C1 segment of cervical spinal cord (tissue), 14 donors: ENCODE data around the gene ZSWIM6.
"Not testable (repeated sequence)": the region's sequence is repeated elsewhere in the genome, so short reads cannot be mapped to it uniquely, and the experiment has no call there.

ENCODE experiments used
- DNase-seq, 14 donors: peaks; one replicate each; lab custom pipeline; 2025; lab: John Stamatoyannopoulos, UW

Gene ZSWIM6

GRCh38 chr5:61406497-61406896, 74.4 kb downstream of the ZSWIM6 start:
- DNase-seq = not testable (repeated sequence)

GRCh38 chr5:61407706-61408270, 75.7 kb downstream of the ZSWIM6 start:
- peak in 1 of 14 donors; percentile 19 for DNase-seq

- peak; percentile 83 to 98 (median 92) for DNase-seq
Observed at GRCh38 chr5:61408476-61409168, 76.6 kb downstream of the ZSWIM6 start.

GRCh38 chr5:61409568-61409967, 77.5 kb downstream of the ZSWIM6 start:
- DNase-seq = peak in 1 of 14 donors; percentile 6

GRCh38 chr5:61410811-61411210, 78.8 kb downstream of the ZSWIM6 start:
- DNase-seq = no peak

GRCh38 chr5:61412361-61412760, 80.3 kb downstream of the ZSWIM6 start:
- no peak for DNase-seq

- DNase-seq = not testable (repeated sequence)
Observed at GRCh38 chr5:61413205-61413604, 81.1 kb downstream of the ZSWIM6 start.

GRCh38 chr5:61414806-61415205, 82.7 kb downstream of the ZSWIM6 start:
- no peak for DNase-seq

- no peak for DNase-seq
Observed at GRCh38 chr5:61416010-61416409, 84.0 kb downstream of the ZSWIM6 start.

- no peak for DNase-seq
Observed at GRCh38 chr5:61416420-61416819, 84.4 kb downstream of the ZSWIM6 start.

GRCh38 chr5:61417340-61417739, 85.3 kb downstream of the ZSWIM6 start:
- no peak for DNase-seq

- no peak for DNase-seq
Observed at GRCh38 chr5:61417851-61418250, 85.8 kb downstream of the ZSWIM6 start.

GRCh38 chr5:61419106-61419505, 87.0 kb downstream of the ZSWIM6 start:
- no peak for DNase-seq

GRCh38 chr5:61420016-61420415, 88.0 kb downstream of the ZSWIM6 start:
- no peak for DNase-seq

- DNase-seq = not testable (repeated sequence)
Observed at GRCh38 chr5:61421262-61421661, 89.2 kb downstream of the ZSWIM6 start.

GRCh38 chr5:61423487-61424145, 91.6 kb downstream of the ZSWIM6 start:
- peak in 1 of 14 donors; percentile 35 for DNase-seq

- DNase-seq = no peak
Observed at GRCh38 chr5:61425918-61426317, 93.9 kb downstream of the ZSWIM6 start.

- DNase-seq = no peak
Observed at GRCh38 chr5:61429906-61430305, 97.8 kb downstream of the ZSWIM6 start.

- DNase-seq = no peak
Observed at GRCh38 chr5:61431923-61432620, 100.0 kb downstream of the ZSWIM6 start.

- DNase-seq = no peak
Observed at GRCh38 chr5:61435368-61435767, 103.3 kb downstream of the ZSWIM6 start.

GRCh38 chr5:61438298-61438970, 106.4 kb downstream of the ZSWIM6 start:
- no peak for DNase-seq

GRCh38 chr5:61440086-61440485, 108.0 kb downstream of the ZSWIM6 start:
- DNase-seq = no peak
